ENCODE data around the gene CKMT2.

GRCh38 chr5:81246697-81247096 lies 13.6 kb downstream of the CKMT2 start:
- TF ChIP-seq POLR2A (IDR thresholded peaks at IDR 0.05; ENCODE audit: low read depth, low read length) = no peak
- TF ChIP-seq CTCF (IDR thresholded peaks at IDR 0.05; ENCODE audit: extremely low read depth in 1 of 2, insufficient read depth in 1 of 2, low read depth in 1 of 2, low read length in 2 of 2) = no peak
- TF ChIP-seq POLR2AphosphoS5 (IDR thresholded peaks at IDR 0.05; ENCODE audit: insufficient read depth, low read depth, low read length) = no peak
- TF ChIP-seq MAX (IDR thresholded peaks at IDR 0.05; ENCODE audit: insufficient read depth, insufficient read length) = no peak
